Measurements from ENCODE around the gene TMED7.
"Not testable (repeated sequence)": the region's sequence is repeated elsewhere in the genome, so short reads cannot be mapped to it uniquely, and the experiment has no call there.

Gene TMED7

GRCh38 chr5:115625579-115626444, at the start of gene TMED7:
Gene TMED7, minus strand, starts transcription at chr5:115626036. Its CDS starts 244 bp downstream, at chr5:115625792.
- DNase-seq, result peak; percentile 92

DNA sequence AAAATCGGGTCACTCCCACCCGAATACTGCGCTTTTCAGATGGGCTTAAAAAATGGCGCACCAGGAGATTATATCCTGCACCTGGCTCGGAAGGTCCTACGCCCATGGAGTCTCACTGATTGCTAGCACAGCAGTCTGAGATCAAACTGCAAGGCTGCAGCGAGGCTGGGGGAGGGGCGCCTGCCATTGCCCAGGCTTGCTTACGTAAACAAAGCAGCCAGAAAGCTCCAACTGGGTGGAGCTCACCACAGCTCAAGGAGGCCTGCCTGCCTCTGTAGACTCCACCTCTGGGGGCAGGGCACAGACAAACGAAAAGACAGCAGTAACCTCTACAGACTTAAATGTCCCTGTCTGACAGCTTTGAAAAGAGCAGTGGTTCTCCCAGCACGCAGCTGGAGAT, 48.9 kb upstream of the TMED7 start:
- not testable (repeated sequence) for DNase-seq

DNA sequence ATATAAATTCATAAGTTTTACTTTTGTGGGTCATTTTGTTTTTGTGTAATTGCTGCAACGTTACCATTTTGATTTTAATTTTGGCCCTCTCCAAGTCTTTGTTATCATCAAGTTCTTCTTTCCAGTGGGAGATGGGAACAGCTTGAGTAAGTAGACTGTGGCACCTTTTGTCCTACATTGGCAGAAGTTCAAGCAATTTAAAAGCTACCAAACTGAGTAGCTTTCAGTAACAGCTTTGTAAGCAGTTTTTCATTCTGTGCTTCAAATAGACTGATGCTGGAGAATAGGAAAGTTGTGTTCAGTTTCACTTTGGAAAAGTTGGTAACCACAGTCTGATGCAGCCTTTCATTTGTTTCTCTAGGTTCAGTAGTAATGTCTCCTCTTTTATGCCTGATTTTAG, 47.8 kb upstream of the TMED7 start:
- DNase-seq, result no peak

DNA sequence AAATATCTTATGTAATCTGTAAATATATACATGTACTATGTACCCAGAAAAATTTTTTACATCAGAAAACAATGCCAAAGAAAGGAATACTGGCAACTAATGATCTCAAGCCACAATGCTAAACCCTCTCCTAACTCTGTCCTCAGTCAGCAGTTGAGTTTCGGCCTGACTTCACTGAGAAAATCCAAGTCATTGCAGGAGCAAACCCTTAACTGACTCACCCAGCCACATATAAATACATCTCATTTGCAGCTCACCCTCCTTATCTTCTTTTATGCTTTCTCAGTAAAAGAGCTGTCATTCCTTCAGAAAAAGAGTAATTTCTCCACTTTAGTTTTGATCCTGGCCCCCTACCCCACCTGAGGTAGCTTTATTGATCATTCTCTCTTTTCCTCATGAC, 46.1 kb upstream of the TMED7 start:
- DNase-seq, result no peak

DNA sequence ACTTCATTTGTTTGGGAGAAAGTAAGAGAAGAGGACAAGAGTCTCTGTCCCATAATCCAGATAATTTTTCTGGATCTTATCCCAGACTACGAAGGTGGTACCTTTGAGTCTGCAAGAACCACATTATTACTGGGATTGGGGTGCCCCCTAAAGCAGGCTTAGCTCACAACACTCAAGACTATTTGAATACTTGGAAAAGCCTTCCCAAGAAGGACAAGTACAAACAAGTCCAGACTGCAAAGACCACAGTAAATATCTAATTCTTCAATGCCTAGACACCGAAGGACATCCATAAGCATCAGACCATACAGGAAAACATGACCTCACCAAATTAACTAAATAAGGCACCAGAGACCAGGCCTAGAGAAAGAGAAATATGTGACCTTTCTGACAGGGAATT, 40.2 kb upstream of the TMED7 start:
- DNase-seq, result no peak

DNA sequence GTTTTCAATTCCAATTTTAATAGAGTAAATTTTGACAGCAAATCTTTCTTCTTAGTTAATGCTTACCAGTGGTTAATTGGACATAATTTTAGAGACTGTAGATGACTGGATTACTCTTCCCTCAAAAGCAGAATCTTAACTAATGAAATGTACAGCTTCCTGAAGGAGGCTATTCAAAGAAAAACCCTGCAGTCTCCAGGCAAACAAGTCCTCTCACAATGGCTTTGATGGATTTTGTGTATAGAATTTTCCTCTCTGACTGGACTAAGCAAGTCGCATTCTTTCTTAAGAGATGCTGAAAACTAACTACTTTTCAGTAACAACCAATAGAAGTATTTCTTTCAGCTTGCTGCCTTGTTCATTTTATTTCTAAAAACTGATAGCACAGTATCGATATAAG, 35.7 kb upstream of the TMED7 start:
- DNase-seq, result no peak

- no peak for DNase-seq
Measured at GRCh38 chr5:115661101-115661500, 35.3 kb upstream of the TMED7 start.

- no peak for DNase-seq
Measured at GRCh38 chr5:115657881-115658233, 32.0 kb upstream of the TMED7 start.

- DNase-seq, result no peak
Measured at GRCh38 chr5:115657125-115657880, 31.5 kb upstream of the TMED7 start.

DNA sequence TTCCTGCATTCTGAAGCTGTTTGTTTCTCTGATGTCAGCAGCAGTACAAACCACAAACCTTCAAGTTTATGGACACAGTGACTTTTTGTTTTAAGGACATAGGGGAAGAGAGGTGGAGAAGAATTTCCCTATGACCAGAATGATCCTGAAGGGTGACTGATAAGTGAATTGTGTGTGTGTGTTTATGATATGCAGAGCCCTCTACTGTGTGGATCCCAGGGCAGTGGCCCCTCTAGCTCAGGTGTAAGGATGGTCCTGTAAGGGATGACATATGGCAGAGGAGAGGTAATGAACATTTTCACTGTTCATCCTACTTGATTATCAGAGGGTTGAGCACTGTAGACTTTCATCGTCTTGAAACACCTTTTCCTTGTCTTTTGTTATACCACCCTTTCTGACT, 30.6 kb upstream of the TMED7 start:
- no peak for DNase-seq

DNA sequence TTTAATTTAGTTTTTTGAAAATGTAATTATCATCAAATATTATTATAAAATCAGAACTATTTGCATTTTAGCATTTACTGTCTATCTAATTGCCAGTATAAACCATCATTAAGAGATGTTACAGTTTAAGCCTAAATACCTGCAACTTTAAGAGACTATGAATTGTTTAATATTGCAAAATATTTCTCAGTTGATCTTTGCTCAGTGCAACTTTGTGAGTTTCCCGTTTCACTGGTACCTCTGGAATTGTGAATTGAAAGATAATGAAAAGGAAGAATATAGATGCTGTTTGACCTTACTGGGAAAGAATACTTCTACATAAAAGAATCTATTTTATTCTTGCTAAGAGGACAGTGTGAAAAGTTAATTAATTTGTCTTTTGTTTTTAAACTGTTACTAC, 30.2 kb upstream of the TMED7 start:
- DNase-seq, result no peak

- no peak for DNase-seq
Measured at GRCh38 chr5:115649541-115649940, 23.7 kb upstream of the TMED7 start.

GRCh38 chr5:115648056-115648455, 22.2 kb upstream of the TMED7 start:
- no peak for DNase-seq

GRCh38 chr5:115645386-115645785, 19.6 kb upstream of the TMED7 start:
- not testable (repeated sequence) for DNase-seq

GRCh38 chr5:115644046-115644445, 18.2 kb upstream of the TMED7 start:
- no peak for DNase-seq

DNA sequence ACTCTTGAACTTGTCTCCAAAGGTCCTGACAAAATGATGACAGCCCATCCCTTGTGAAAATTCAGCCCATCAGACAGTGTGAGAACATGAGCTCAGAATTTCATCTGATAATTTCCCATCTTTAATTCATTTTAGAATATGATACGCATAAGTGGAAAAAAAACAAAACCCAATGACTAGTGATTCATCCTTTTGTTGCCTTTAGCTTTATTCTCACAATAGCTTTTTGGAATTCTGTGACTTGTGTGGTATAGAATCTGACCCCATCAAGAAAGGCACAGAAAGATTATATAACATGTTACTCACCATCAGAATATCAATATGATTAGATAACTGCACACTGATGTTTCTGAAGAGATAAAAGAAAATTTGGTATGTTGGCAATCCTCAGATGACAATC, 16.1 kb upstream of the TMED7 start:
- DNase-seq, result no peak

- no peak for DNase-seq
Measured at GRCh38 chr5:115640274-115640673, 14.4 kb upstream of the TMED7 start.

DNA sequence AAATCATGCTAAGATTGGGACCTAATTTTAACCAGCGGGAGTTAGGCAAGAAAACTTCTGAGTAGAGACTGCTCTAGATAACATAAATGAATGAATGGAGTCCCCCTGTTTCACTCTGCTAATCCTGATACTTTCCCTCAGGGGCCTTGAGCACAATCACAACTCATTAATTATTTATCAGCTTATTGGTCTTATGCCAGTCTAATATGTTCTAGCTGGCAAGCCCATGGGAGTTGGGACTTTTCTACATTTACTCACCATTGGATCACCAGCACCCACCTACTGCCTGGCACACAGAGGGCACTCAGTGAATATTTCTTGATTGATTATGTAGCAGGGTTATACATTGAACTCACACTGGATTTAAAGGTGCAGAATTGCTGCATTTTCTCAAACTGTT, 13.5 kb upstream of the TMED7 start:
- no peak for DNase-seq

DNA sequence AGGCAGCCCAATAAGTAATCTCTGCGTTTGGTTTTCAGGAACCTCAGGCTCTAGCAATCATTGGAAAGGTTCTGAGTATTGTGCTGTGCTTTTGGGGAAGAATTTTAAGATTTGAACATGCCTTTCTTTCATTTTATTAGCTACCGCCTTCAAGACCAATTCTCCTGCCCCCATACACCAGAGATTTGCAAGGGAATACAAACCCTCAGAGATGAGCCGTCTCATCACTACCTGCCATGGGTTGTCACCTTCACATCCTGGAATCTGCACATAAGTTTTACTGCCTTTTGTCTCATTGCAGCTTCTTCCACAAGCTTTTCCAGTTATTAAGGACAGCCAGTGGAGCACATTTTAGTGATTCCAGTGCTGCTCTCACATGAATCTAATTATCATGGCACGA, 11.7 kb upstream of the TMED7 start:
- no peak for DNase-seq

DNA sequence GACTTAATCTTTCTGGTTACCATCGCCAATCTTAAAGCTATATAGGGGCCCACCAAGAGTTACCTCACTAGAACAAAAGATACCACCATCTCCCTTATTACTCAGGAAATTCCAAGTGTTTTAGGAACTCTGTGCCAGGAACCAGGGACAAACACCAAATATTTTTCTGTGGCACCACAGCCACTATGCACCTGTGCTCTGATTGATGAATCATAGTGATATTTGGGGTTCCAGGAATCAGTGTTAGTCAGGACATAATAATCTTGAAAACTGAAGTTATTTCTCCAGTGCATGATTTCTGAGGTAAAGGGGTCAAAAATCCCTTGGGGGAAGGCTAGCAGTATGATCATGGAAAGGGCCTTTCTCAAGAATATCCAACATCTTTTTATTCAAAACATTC, 10.2 kb upstream of the TMED7 start:
- no peak for DNase-seq

DNA sequence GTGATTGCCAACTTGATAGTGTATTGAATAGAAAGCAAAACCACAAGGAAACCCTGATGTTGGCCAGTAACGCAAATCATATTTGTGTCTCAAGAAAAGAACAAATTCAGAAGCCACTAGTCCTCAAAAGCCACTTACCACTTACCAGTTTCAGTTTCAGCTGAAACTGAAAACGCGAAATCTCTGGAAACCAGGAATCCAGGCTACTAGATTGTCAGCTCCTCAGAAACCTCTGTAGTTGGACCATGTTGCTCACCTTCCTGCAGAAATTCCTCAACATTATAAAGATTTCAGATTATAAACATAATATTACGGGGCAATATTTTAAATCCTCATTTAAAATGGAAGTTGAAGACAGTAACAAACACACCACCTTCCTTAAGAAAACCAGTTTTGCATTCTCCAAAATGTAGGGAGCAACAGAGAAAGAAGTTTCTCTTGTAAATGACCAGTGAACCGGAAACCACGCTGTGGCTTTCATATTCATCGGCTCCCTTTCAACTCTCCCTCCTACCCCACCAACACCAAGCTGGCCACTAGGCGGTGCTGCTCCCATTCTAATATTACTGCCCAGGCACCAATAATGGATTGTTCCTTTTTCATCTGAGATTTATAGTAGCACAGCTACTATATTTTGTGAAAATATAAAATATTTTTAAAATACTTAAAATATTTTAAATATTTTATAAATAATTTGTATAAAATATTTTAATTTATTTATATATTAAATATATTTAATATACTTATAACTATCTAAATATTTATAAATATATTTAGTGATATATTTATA, 8.7 kb upstream of the TMED7 start:
- DNase-seq, result peak; percentile 25

DNA sequence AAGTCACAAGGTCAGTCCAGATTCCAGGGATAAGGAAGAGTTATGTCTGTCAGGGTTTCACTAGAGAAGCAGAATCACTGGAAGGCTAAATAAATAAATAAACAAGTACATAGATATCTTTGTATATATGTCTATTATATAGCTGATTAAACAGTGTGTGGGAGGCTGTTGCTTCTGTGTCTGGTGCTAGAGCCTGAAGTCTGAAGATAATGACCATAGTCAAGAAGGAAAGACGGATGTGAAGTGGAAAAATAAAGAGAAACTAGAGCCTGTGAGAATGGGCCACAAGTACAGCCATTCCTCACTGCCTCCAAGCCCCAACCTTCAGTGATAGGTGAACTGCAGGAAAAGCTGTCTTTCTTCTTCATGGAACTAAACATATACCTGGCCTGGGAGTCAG, 4.1 kb upstream of the TMED7 start:
- no peak for DNase-seq

DNA sequence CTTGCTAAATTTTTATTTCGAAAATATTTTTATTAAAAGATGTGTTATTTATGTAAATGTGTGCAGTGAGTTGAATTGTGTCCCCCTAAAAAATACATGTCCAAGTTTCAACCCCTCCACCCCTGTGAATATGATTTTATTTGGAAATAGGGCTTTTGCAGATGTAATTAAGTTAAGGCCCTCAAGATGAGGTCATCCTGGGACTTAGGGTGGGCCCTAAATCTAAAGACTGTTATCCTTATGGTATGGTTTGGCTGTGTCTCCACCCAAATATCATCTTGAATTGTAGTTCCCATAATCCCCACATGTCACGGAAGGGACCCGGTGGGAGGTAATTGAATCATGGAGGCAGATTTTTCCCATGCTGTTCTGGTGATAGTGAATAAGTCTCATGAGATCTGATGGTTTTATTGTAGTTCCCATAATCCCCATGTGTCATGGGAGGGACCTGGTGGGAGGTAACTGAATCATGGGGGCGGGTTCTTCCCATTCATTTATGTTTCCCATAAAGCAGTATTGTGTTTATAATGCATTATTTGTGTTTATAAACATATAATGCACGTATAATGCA, 1.5 kb upstream of the TMED7 start:
- DNase-seq, result no peak

Data from SIG-M5 (cell line).